Dendritic cell treated with granulocyte-macrophage colony-stimulating factor and Interleukin-4, amounts not matched to agents 40 ng/mL and 50 ng/mL, for 4 days (primary cell): ENCODE results near the gene TCHP.

Source experiments
- H3K27ac Mint-ChIP-seq: one replicate; pipeline ENCODE4 v1.8.0; 2022; ENCODE audit warnings: mild to moderate bottlenecking, mixed read lengths
- H3K27me3 Mint-ChIP-seq: one replicate; pipeline ENCODE4 v1.8.0; 2022; ENCODE audit warnings: mild to moderate bottlenecking, mixed read lengths
- H3K36me3 Mint-ChIP-seq: one replicate; pipeline ENCODE4 v1.8.0; 2022; ENCODE audit warnings: low read depth, mixed read lengths
- H3K4me1 Mint-ChIP-seq: one replicate; pipeline ENCODE4 v1.8.0; 2022; ENCODE audit warnings: low read depth, mixed read lengths
- H3K4me3 Mint-ChIP-seq: one replicate; pipeline ENCODE4 v1.8.0; 2022; ENCODE audit warnings: mild to moderate bottlenecking, moderate library complexity, mixed read lengths
- H3K9me3 Mint-ChIP-seq: one replicate; pipeline ENCODE4 v1.8.0; 2022; ENCODE audit warnings: mixed read lengths
- intact Hi-C: fragments of 100-400 bp; cut with micrococcal nuclease; formaldehyde crosslinking; loops from one replicate; pipeline ENCODE4 v1.15.0; 2022

The TCHP gene

DNA sequence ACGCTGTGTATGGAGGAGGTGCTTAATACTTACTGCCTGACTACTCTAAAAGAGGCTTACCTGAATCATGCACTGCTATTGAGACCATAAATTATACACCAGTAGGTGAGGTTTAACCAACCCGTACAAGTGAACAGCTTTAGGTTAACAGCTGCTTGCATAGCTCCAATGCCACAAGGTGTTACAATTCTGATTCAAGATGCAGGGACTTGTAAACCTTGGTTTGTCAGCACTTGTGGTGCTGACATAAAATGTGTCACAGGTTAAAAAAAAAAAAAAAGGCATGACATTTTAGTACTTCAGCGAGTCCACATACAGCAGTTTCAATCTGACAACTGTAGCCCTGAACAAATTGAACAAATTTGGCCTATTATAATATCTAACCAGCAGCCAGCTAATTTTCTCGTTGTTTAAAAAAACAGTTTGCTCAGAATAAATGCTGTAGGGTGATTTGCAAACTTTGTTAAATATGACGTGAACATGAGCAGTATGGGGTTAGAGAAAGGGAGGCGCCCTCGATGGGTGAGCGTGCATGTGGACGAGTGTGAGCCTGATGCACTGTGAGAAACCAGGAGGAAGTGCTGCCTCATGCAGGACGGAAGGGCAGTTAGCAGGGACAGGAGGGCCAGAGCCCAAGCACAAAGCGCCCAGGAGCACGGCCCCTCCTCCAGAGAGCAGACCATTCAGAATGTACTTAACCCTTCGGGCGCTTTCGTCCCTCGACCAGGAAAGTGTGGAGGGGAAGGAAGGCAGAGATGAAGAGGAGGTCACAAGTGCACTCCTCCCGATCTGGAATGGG, 44.7 kb downstream of the TCHP start:
- peaks cover 32% of the 10 kb centered on the region for H3K4me1 Mint-ChIP-seq
- H3K4me3 Mint-ChIP-seq: peak overlapping the region; percentile 6
- H3K27me3 Mint-ChIP-seq: no peaks in the 10 kb centered on the region
- no peaks in the 10 kb centered on the region for H3K9me3 Mint-ChIP-seq
- peak overlapping the region; percentile 73 for H3K27ac Mint-ChIP-seq
- H3K36me3 Mint-ChIP-seq: peaks cover 78% of the 10 kb centered on the region
- intact Hi-C loops: no loop called here

- no peaks in the 10 kb centered on the region for H3K9me3 Mint-ChIP-seq
- no peaks in the 10 kb centered on the region for H3K27me3 Mint-ChIP-seq
- intact Hi-C loops: no loop called here
- H3K4me3 Mint-ChIP-seq: peak overlapping the region; percentile 28
- H3K27ac Mint-ChIP-seq: peak overlapping the region; percentile 85
- peaks cover 80% of the 10 kb centered on the region for H3K36me3 Mint-ChIP-seq
- peaks cover 33% of the 10 kb centered on the region for H3K4me1 Mint-ChIP-seq
These were observed 46.4 kb downstream of the TCHP start for GRCh38 chr12:109946505-109946904.

DNA sequence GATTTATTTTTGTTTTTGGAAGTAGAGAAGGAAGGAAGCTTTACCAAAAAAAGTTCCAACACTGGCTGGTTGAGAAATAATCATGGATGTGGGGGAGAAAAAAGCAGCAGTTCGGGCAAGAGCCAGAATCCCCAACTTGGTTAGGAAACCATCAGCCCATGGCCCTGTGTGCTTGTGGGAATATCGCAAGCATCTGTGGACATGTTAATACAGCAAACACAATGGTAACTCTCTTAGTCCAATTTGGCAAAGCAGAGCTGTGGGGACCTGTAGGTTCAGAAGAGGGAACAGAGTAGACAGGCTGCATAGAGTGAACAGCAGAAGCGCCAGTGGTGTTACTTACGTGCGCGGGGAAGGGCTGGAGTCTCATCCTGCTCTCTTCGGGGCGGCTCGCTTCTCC, 46.8 kb downstream of the TCHP start:
- Mint-ChIP-seq H3K4me3 (peak overlapping the region; percentile 28), H3K9me3 (no peaks in the 10 kb centered on the region), H3K27me3 (no peaks in the 10 kb centered on the region), H3K27ac (peak overlapping the region; percentile 85), H3K36me3 (peaks cover 81% of the 10 kb centered on the region), H3K4me1 (peaks cover 37% of the 10 kb centered on the region)
- intact Hi-C loops: no loop called here

- Mint-ChIP-seq H3K9me3 (no peaks in the 10 kb centered on the region), H3K4me3 (no peak overlapping the region), H3K27me3 (no peaks in the 10 kb centered on the region), H3K4me1 (peaks cover 43% of the 10 kb centered on the region), H3K36me3 (peaks cover 82% of the 10 kb centered on the region), H3K27ac (peak overlapping the region; percentile 85)
- intact Hi-C loops: no loop called here
These were observed 47.4 kb downstream of the TCHP start for GRCh38 chr12:109947521-109947920.

DNA sequence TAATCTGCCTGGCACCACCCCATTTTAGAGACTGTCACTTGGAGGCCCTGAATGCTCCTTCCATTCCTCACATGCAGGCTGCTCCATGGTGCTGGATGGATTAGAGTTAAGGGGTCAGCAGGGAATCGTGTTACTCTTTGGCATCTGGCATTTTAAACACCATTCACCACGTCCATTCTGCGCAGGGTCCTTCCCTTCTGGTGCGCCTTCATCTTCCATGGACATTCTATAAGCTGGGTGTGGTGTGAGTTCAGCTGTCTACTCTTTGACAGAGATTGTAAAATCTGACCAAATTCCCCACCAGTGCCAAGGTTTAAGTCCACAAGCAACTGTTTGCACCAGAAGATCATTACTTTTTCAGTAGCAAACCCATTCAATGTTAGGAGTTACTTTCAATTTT, 48.3 kb downstream of the TCHP start:
- no peaks in the 10 kb centered on the region for H3K9me3 Mint-ChIP-seq
- peak overlapping the region; percentile 85 for H3K27ac Mint-ChIP-seq
- H3K4me1 Mint-ChIP-seq: peaks cover 52% of the 10 kb centered on the region
- peaks cover 84% of the 10 kb centered on the region for H3K36me3 Mint-ChIP-seq
- no peak overlapping the region for H3K4me3 Mint-ChIP-seq
- no peaks in the 10 kb centered on the region for H3K27me3 Mint-ChIP-seq
- intact Hi-C loops: no loop called here

GRCh38 chr12:109949089-109949488, 49.0 kb downstream of the TCHP start:
- intact Hi-C loops: no loop called here
- Mint-ChIP-seq H3K27ac (no peak overlapping the region), H3K27me3 (no peaks in the 10 kb centered on the region), H3K9me3 (no peaks in the 10 kb centered on the region), H3K4me3 (no peak overlapping the region), H3K36me3 (peaks cover 91% of the 10 kb centered on the region), H3K4me1 (peaks cover 55% of the 10 kb centered on the region)

DNA sequence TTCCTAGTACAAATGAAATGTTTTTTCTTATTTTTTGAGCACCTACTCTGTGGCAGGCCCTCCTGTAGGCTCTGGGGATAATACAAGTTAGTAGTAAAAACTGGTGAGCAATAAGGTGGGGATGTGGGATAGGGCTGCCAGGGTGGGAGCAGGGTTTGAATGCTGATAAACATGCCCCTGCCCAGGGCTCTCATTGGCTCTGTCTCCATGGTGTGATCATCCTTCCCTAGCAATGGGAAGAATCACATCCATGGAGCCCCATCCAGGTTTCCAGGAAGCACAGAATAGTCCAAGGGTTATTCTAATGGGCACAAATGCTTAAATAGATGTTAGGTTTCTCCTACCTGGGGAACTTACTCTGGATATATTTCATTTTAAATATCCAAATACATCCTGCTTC, 50.6 kb downstream of the TCHP start:
- H3K27ac Mint-ChIP-seq: no peak overlapping the region
- H3K27me3 Mint-ChIP-seq: no peaks in the 10 kb centered on the region
- H3K9me3 Mint-ChIP-seq: no peaks in the 10 kb centered on the region
- intact Hi-C loops: no loop called here
- H3K36me3 Mint-ChIP-seq: peaks cover 94% of the 10 kb centered on the region
- H3K4me1 Mint-ChIP-seq: peaks cover 47% of the 10 kb centered on the region
- H3K4me3 Mint-ChIP-seq: no peak overlapping the region

- peak overlapping the region; percentile 77 for H3K27ac Mint-ChIP-seq
- no peaks in the 10 kb centered on the region for H3K27me3 Mint-ChIP-seq
- H3K4me3 Mint-ChIP-seq: no peak overlapping the region
- peaks cover 99% of the 10 kb centered on the region for H3K36me3 Mint-ChIP-seq
- intact Hi-C loops: no loop called here
- H3K9me3 Mint-ChIP-seq: no peaks in the 10 kb centered on the region
- H3K4me1 Mint-ChIP-seq: peaks cover 47% of the 10 kb centered on the region
These were observed 51.1 kb downstream of the TCHP start for GRCh38 chr12:109951136-109951535.

DNA sequence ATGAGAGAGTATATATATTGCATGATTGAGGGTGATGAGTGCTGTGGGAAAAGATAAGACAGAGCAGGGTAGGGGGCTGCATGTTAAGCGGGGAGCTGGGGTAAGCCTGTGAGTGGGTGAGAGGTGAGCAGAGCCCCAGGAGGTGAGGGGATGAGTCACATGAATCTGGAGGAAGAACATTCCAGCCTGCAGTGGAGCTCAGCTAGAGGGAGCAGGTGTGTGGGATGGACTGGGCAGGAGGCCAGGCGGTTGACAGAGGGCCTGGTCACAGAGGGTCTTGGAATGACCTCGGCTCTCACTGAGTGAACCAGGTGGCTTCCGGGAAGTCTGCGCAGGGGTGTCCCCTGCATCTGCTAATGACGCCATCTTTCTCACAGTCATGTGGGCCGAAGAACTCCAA, 51.7 kb downstream of the TCHP start:
- H3K27ac Mint-ChIP-seq: peak overlapping the region; percentile 77
- H3K9me3 Mint-ChIP-seq: no peaks in the 10 kb centered on the region
- H3K4me1 Mint-ChIP-seq: peaks cover 41% of the 10 kb centered on the region
- no peak overlapping the region for H3K4me3 Mint-ChIP-seq
- intact Hi-C loops: no loop called here
- peaks cover 100% of the 10 kb centered on the region for H3K36me3 Mint-ChIP-seq
- no peaks in the 10 kb centered on the region for H3K27me3 Mint-ChIP-seq

GRCh38 chr12:109952160-109952858, 52.2 kb downstream of the TCHP start:
- Mint-ChIP-seq H3K27ac (peak overlapping the region; percentile 77), H3K36me3 (peaks cover 100% of the 10 kb centered on the region), H3K9me3 (no peaks in the 10 kb centered on the region), H3K4me1 (peaks cover 35% of the 10 kb centered on the region), H3K27me3 (no peaks in the 10 kb centered on the region), H3K4me3 (peak overlapping the region; percentile 21)
- intact Hi-C loops: no loop called here

GRCh38 chr12:109952873-109953272, 52.8 kb downstream of the TCHP start:
- intact Hi-C loops: no loop called here
- Mint-ChIP-seq H3K27me3 (no peaks in the 10 kb centered on the region), H3K4me3 (no peak overlapping the region), H3K36me3 (peaks cover 100% of the 10 kb centered on the region), H3K4me1 (peaks cover 30% of the 10 kb centered on the region), H3K27ac (peak overlapping the region; percentile 77), H3K9me3 (no peaks in the 10 kb centered on the region)

DNA sequence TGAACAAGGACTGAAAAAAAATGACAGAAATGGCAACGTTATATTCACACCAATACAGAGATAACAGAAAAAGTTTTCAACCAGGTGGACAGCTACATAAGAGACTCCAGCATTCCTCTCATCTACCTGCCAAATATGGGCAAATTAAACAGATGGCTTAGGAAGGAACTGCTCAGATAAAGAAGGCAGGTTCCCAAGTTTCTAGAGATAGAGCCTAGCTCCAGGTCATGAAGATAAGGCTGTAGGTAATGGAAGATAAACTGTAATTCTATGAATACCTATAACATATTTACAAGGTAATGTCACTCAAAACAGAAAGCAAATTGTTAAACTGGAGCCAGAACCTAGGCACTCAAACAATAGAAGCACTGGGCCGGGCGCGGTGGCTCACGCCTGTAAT, 53.6 kb downstream of the TCHP start:
- Mint-ChIP-seq H3K4me1 (peaks cover 23% of the 10 kb centered on the region), H3K36me3 (peaks cover 100% of the 10 kb centered on the region), H3K9me3 (no peaks in the 10 kb centered on the region), H3K27ac (peak overlapping the region; percentile 77), H3K4me3 (no peak overlapping the region), H3K27me3 (no peaks in the 10 kb centered on the region)
- intact Hi-C loops: no loop called here

- H3K4me1 Mint-ChIP-seq: peaks cover 3% of the 10 kb centered on the region
- no peaks in the 10 kb centered on the region for H3K9me3 Mint-ChIP-seq
- no peak overlapping the region for H3K4me3 Mint-ChIP-seq
- no peaks in the 10 kb centered on the region for H3K27me3 Mint-ChIP-seq
- intact Hi-C loops: no loop called here
- H3K27ac Mint-ChIP-seq: peak overlapping the region; percentile 46
- peaks cover 97% of the 10 kb centered on the region for H3K36me3 Mint-ChIP-seq
These were observed 58.3 kb downstream of the TCHP start for GRCh38 chr12:109958374-109958773.

- Mint-ChIP-seq H3K9me3 (no peaks in the 10 kb centered on the region), H3K4me1 (no peaks in the 10 kb centered on the region), H3K27ac (no peak overlapping the region), H3K4me3 (no peak overlapping the region), H3K27me3 (no peaks in the 10 kb centered on the region), H3K36me3 (peaks cover 97% of the 10 kb centered on the region)
- intact Hi-C loops: no loop called here
These were observed 59.5 kb downstream of the TCHP start for GRCh38 chr12:109959411-109960093.
